Stomach (tissue), 8 donors: ENCODE measurements around the gene FLACC1. TPM values are rescaled to one million over a fixed set of nuclear protein-coding genes. Genes with fewer than 3 reads are reported as not detected.

Experiments used
- polyA plus RNA-seq, 3 donors: library from polyadenylated mRNA; stranded (reverse); fragments of 200-250 nt; gene quantifications; one replicate each; pipeline ENCODE4 v1.2.3, GENCODE V29; 2013
- total RNA-seq, 5 donors: library from RNA; depleted of rRNA; stranded (reverse); fragments of >200 nt; gene quantifications; one replicate each; pipeline versions ENCODE4 v1.1.0 to v1.2.3, GENCODE V29; 2014 to 2016
- donor health status: healthy with polysubstance abuse.
- donor health status: Bipolar disorder and iron deficiency.
- donor health status: healthy.

Gene FLACC1
- total and polyA plus RNA-seq, 8 donors = 0.13 to 21.6 (median 1.8) TPM; not detected in 3

Other genes starting within 250 kb of the FLACC1 start
- gene CFLAR, start 241.2 kb downstream of the FLACC1 start, total RNA-seq = 100 to 1,000 TPM; 149 to 424 (median 247) TPM
- 10 to 100 TPM; 23.3 to 43.4 (median 24.1) TPM for gene CFLAR, start 241.2 kb downstream of the FLACC1 start, polyA plus RNA-seq
- gene CASP10, start 174.2 kb downstream of the FLACC1 start, total RNA-seq = 10 to 100 TPM in 4 of 5 donors, 1 to 10 TPM in 1; 2.6 to 34.9 (median 16.5) TPM
- 1 to 10 TPM; 4.7 to 8.1 (median 4.9) TPM for gene CASP10, start 174.2 kb downstream of the FLACC1 start, polyA plus RNA-seq
- 10 to 100 TPM in 4 of 5 donors, 1 to 10 TPM in 1; 6.4 to 32.3 (median 17.0) TPM for gene CASP8, start 96.8 kb downstream of the FLACC1 start, total RNA-seq
- gene CASP8, start 96.8 kb downstream of the FLACC1 start, polyA plus RNA-seq = 10 to 100 TPM in 1 of 3 donors, 1 to 10 TPM in 2; 8.0 to 11.3 (median 8.6) TPM
- 10 to 100 TPM; 16.9 to 43.1 (median 22.3) TPM for gene TRAK2, start 94.1 kb upstream of the FLACC1 start, total RNA-seq
- gene TRAK2, start 94.1 kb upstream of the FLACC1 start, polyA plus RNA-seq = 10 to 100 TPM in 2 of 3 donors, 1 to 10 TPM in 1; 8.2 to 46.8 (median 32.1) TPM
- gene STRADB, start 94.4 kb upstream of the FLACC1 start, total RNA-seq = 10 to 100 TPM; 11.4 to 93.4 (median 35.1) TPM
- gene STRADB, start 94.4 kb upstream of the FLACC1 start, polyA plus RNA-seq = 10 to 100 TPM in 2 of 3 donors, 1 to 10 TPM in 1; 7.9 to 12.3 (median 11.5) TPM